K562 (cell line): ENCODE measurements around the gene TRIM23. TPM values are rescaled to one million over a fixed set of nuclear protein-coding genes. Genes with fewer than 3 reads are reported as not detected.

Experiments
- EP300 ChIP-seq: IDR thresholded peaks from 2 replicates; pipeline ENCODE4 v1.6.1; 2012; ENCODE audit warnings: low read length, improper control_type of control experiment
- ETV5 ChIP-seq: sonication (generic); formaldehyde crosslinking; IDR thresholded peaks from 2 replicates; pipeline ENCODE4 v1.4.0; 2020; ENCODE audit warnings: low read depth, mild to moderate bottlenecking, missing genetic modification reagents
- HNRNPK ChIP-seq: fragments of 200-400 bp; formaldehyde crosslinking; IDR thresholded peaks from one replicate; pipeline ENCODE4 v1.6.1; 2018; ENCODE audit warnings: mild to moderate bottlenecking, low read depth, low read length; ENCODE audit not compliant: poor library complexity, severe bottlenecking
- TBP ChIP-seq: optimal IDR thresholded peaks from 2 replicates; pipeline ENCODE3; 2011; ENCODE audit warnings: low read depth, low read length, improper control_type of control experiment
- YY1 ChIP-seq, 3 experiments: IDR thresholded peaks; 2 replicates each; pipeline ENCODE4 v1.6.1; 2011; ENCODE audit warnings: low read length in 2 of 3, mild to moderate bottlenecking in 2 of 3, moderate library complexity in 2 of 3, borderline replicate concordance in 1 of 3, control low read depth in 1 of 3, low read depth in 1 of 3; ENCODE audit not compliant: insufficient read depth in 3 of 3, insufficient replicate concordance in 2 of 3, control insufficient read depth in 1 of 3, insufficient read length in 1 of 3; ENCODE audit errors: extremely low read depth in 1 of 3
- ZNF830 ChIP-seq: fragments of 250-450 bp; sonication (Bioruptor Pico); IDR thresholded peaks from 2 replicates; pipeline ENCODE4 v1.5.0; 2021; ENCODE audit warnings: mild to moderate bottlenecking
- polyA plus RNA-seq, 8 experiments: library from polyadenylated mRNA; depleted of rRNA in 4 of 8; stranded (reverse) in 5 of 8; unstranded in 3 of 8; fragments of >200 nt; fragmentation: Nextera tagmentation in 2 of 8; fragmentation: Illumina TruSeq in 1 of 8; extraction: Ambion mirVana in 2 of 8; extraction: Trizol in 1 of 8; gene quantifications; 2 replicates each; pipeline versions ENCODE4 v1.2.1 to v1.2.3, GENCODE V29; 2011 to 2014; ENCODE audit warnings: inconsistent platforms in 1 of 8, missing spikeins in 1 of 8
- total RNA-seq, 7 experiments: library from RNA; depleted of rRNA in 6 of 7; stranded (reverse); fragments of >200 nt in 6 of 7; fragmentation: Illumina TruSeq in 2 of 7; extraction: Trizol in 2 of 7; gene quantifications; 2 replicates each; pipeline versions ENCODE4 v1.2.1 to v1.2.3, GENCODE V29; 2011 to 2021; ENCODE audit warnings: low replicate concordance in 1 of 7
- TF ChIP-seq, protein P1 (sequence below), 2 experiments: fragments of 450-650 bp; IDR thresholded peaks; 2 replicates each; pipeline ENCODE4 v1.6.1; 2018; ENCODE audit warnings: mild to moderate bottlenecking in 2 of 2, low read depth in 1 of 2; ENCODE audit not compliant: partially characterized antibody in 2 of 2
- TF ChIP-seq, protein P2 (sequence below): sonication (generic); formaldehyde crosslinking; IDR thresholded peaks from 2 replicates; pipeline ENCODE4 v1.8.0; 2022; ENCODE audit warnings: mild to moderate bottlenecking, low read depth, missing genetic modification reagents
- TF ChIP-seq, protein P3 (sequence below): fragments of 450-650 bp; IDR thresholded peaks from 2 replicates; pipeline ENCODE4 v1.6.1; 2016; ENCODE audit warnings: mild to moderate bottlenecking
- TF ChIP-seq, protein P4 (sequence below): sonication (generic); formaldehyde crosslinking; IDR thresholded peaks from 2 replicates; pipeline ENCODE4 v1.9.0; 2022; ENCODE audit warnings: mild to moderate bottlenecking, missing genetic modification reagents
- TF ChIP-seq, protein P5 (sequence below), 2 experiments: fragments of 150-350 bp in 1 of 2; IDR thresholded peaks; 2 replicates each; pipeline ENCODE4 v1.6.1; 2012 to 2016; ENCODE audit warnings: low read depth in 2 of 2, low read length in 2 of 2, mild to moderate bottlenecking in 1 of 2, moderate library complexity in 1 of 2

The TRIM23 gene
- total and polyA plus RNA-seq, 9 of the 15 experiments (the other 6 are each of a cell fraction or from before 2014, with no cell fraction given), result 2.4 to 8.5 (median 4.9) TPM

DNA sequence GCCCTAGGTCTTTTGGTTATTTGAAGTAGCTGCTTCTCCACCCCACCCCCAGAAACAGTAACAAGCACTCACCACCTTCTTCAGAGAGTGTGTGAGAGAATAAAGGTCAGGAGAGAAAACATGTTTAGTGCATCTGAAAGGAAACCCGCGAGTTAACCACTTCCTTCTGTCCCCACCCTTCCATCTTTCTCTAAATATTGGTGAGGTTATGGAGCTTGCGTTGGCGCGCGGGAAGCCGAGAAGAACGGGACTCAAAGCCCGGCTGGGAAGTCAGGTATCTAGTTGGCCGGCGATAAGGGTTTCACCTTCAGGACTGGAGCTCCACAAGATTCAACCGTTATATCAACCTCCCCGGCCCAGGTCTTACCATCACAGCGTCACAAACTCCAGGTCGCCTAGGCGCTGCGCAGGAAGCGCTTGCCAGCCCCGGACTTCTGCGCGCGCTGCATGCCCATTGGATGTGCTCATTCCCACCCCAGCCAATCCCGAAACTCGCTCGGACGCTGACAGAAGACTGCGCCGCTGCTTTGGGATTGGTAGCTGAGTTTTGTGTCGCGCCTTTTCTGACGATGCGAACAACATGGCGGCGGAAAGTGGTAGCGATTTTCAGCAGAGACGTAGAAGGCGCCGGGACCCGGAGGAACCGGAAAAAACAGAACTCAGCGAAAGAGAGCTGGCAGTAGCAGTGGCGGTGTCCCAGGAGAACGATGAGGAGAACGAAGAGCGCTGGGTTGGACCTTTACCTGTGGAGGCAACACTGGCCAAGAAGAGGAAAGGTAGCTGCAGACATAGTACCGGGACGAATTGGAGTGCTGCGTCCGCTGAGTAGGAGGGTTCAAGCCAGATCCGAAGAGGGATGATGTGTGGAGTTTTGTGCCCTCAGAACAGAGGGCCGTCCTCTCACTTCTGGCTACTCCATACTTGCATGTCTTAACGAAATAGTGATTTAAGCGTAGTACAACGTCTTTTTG lies 61.1 kb downstream of the TRIM23 start, which contains the start of the genes CENPK and PPWD1 (continued):
- TF ChIP-seq, protein P1, sequence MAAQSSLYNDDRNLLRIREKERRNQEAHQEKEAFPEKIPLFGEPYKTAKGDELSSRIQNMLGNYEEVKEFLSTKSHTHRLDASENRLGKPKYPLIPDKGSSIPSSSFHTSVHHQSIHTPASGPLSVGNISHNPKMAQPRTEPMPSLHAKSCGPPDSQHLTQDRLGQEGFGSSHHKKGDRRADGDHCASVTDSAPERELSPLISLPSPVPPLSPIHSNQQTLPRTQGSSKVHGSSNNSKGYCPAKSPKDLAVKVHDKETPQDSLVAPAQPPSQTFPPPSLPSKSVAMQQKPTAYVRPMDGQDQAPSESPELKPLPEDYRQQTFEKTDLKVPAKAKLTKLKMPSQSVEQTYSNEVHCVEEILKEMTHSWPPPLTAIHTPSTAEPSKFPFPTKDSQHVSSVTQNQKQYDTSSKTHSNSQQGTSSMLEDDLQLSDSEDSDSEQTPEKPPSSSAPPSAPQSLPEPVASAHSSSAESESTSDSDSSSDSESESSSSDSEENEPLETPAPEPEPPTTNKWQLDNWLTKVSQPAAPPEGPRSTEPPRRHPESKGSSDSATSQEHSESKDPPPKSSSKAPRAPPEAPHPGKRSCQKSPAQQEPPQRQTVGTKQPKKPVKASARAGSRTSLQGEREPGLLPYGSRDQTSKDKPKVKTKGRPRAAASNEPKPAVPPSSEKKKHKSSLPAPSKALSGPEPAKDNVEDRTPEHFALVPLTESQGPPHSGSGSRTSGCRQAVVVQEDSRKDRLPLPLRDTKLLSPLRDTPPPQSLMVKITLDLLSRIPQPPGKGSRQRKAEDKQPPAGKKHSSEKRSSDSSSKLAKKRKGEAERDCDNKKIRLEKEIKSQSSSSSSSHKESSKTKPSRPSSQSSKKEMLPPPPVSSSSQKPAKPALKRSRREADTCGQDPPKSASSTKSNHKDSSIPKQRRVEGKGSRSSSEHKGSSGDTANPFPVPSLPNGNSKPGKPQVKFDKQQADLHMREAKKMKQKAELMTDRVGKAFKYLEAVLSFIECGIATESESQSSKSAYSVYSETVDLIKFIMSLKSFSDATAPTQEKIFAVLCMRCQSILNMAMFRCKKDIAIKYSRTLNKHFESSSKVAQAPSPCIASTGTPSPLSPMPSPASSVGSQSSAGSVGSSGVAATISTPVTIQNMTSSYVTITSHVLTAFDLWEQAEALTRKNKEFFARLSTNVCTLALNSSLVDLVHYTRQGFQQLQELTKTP (IDR thresholded peaks at IDR 0.05; ENCODE audit: low read depth in 1 of 2, partially characterized antibody in 2 of 2), result peak; percentile 73 to 94
- TF ChIP-seq TBP (peak; percentile 92), YY1 (IDR thresholded peaks at IDR 0.05; ENCODE audit: borderline replicate concordance in 1 of 3, control insufficient read depth in 1 of 3, extremely low read depth in 1 of 3, insufficient read depth in 3 of 3, insufficient read length in 1 of 3, insufficient replicate concordance in 2 of 3, low read depth in 1 of 3, low read length in 2 of 3) (peak; percentile 85 to 98 (median 97)), HNRNPK (no peak), ETV5 (peak; percentile 76), EP300 (peak; percentile 25; the same call in 1 of the 2 replicates), ZNF830 (CRISPR knock-in tag) (0 out of 2 replicates have a peak, but pooled peaks have one; percentile 28)
- TF ChIP-seq, protein P2, sequence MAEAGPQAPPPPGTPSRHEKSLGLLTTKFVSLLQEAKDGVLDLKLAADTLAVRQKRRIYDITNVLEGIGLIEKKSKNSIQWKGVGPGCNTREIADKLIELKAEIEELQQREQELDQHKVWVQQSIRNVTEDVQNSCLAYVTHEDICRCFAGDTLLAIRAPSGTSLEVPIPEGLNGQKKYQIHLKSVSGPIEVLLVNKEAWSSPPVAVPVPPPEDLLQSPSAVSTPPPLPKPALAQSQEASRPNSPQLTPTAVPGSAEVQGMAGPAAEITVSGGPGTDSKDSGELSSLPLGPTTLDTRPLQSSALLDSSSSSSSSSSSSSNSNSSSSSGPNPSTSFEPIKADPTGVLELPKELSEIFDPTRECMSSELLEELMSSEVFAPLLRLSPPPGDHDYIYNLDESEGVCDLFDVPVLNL (CRISPR knock-in tag), result peak; percentile 97
- TF ChIP-seq, protein P3, sequence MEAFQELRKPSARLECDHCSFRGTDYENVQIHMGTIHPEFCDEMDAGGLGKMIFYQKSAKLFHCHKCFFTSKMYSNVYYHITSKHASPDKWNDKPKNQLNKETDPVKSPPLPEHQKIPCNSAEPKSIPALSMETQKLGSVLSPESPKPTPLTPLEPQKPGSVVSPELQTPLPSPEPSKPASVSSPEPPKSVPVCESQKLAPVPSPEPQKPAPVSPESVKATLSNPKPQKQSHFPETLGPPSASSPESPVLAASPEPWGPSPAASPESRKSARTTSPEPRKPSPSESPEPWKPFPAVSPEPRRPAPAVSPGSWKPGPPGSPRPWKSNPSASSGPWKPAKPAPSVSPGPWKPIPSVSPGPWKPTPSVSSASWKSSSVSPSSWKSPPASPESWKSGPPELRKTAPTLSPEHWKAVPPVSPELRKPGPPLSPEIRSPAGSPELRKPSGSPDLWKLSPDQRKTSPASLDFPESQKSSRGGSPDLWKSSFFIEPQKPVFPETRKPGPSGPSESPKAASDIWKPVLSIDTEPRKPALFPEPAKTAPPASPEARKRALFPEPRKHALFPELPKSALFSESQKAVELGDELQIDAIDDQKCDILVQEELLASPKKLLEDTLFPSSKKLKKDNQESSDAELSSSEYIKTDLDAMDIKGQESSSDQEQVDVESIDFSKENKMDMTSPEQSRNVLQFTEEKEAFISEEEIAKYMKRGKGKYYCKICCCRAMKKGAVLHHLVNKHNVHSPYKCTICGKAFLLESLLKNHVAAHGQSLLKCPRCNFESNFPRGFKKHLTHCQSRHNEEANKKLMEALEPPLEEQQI, result peak; percentile 86
- TF ChIP-seq, protein P4, sequence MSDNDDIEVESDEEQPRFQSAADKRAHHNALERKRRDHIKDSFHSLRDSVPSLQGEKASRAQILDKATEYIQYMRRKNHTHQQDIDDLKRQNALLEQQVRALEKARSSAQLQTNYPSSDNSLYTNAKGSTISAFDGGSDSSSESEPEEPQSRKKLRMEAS (CRISPR knock-in tag), result peak; percentile 45; the same call in 1 of the 2 replicates
- TF ChIP-seq, protein P5, sequence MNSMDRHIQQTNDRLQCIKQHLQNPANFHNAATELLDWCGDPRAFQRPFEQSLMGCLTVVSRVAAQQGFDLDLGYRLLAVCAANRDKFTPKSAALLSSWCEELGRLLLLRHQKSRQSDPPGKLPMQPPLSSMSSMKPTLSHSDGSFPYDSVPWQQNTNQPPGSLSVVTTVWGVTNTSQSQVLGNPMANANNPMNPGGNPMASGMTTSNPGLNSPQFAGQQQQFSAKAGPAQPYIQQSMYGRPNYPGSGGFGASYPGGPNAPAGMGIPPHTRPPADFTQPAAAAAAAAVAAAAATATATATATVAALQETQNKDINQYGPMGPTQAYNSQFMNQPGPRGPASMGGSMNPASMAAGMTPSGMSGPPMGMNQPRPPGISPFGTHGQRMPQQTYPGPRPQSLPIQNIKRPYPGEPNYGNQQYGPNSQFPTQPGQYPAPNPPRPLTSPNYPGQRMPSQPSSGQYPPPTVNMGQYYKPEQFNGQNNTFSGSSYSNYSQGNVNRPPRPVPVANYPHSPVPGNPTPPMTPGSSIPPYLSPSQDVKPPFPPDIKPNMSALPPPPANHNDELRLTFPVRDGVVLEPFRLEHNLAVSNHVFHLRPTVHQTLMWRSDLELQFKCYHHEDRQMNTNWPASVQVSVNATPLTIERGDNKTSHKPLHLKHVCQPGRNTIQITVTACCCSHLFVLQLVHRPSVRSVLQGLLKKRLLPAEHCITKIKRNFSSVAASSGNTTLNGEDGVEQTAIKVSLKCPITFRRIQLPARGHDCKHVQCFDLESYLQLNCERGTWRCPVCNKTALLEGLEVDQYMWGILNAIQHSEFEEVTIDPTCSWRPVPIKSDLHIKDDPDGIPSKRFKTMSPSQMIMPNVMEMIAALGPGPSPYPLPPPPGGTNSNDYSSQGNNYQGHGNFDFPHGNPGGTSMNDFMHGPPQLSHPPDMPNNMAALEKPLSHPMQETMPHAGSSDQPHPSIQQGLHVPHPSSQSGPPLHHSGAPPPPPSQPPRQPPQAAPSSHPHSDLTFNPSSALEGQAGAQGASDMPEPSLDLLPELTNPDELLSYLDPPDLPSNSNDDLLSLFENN (IDR thresholded peaks at IDR 0.05; ENCODE audit: low read depth in 2 of 2, low read length in 2 of 2), result peak in 1 of 2 experiments; percentile 57; a peak in 1 of 4 replicates
